SK-N-SH (cell line): Measurements from ENCODE around the gene DDC. TPM values are rescaled to one million over a fixed set of nuclear protein-coding genes. Genes with fewer than 3 reads are reported as not detected.
A peak's percentile ranks its signal among the peaks of the same experiment; 100 is the strongest.

Experiments used
- CTCF ChIA-PET: fragments of 300-600, 350-600 bp; formaldehyde crosslinking; extraction: SDS; loops from one replicate; lab custom pipeline; 2021; lab: Yijun Ruan, JAX
- POLR2A ChIA-PET: fragments of 350-600 bp; sonication (Branson Sonifier 250); formaldehyde crosslinking; extraction: SDS; loops from one replicate; lab custom pipeline; 2020; ENCODE audit warnings: antibody characterized with exemption, inconsistent platforms; lab: Yijun Ruan, JAX
- DNase-seq: peaks from one replicate; pipeline ENCODE4 v3.0.0; 2012
- H2AFZ ChIP-seq: fragments of 200-600 bp; sonication (generic); 2 replicates; pipeline ENCODE4 v1.8.1; 2016; ENCODE audit warnings: antibody characterized with exemption, mild to moderate bottlenecking, low read depth
- H3F3A ChIP-seq: fragments of 200-600 bp; sonication (generic); replicated peaks from 2 replicates; pipeline ENCODE3; 2016; ENCODE audit warnings: antibody characterized with exemption, mild to moderate bottlenecking; ENCODE audit not compliant: insufficient read depth
- H3K27ac ChIP-seq, 2 experiments: fragments of 200-500 bp in 1 of 2; fragments of 200-600 bp in 1 of 2; sonication (Bioruptor generic) in 1 of 2; sonication (generic), shearing (Covaris generic) in 1 of 2; 2 replicates each; pipeline versions ENCODE4 v1.5.1 to v1.6.1; 2014 to 2016; ENCODE audit warnings: low read depth in 2 of 2, inconsistent platforms in 1 of 2, low read length in 1 of 2, mild to moderate bottlenecking in 1 of 2, mixed read lengths in 1 of 2
- H3K27me3 ChIP-seq: fragments of 200-600 bp; sonication (generic), shearing (Covaris generic); 2 replicates; pipeline ENCODE4 v1.6.1; 2016; ENCODE audit warnings: mixed run types; ENCODE audit not compliant: insufficient read depth
- H3K36me3 ChIP-seq, 2 experiments: fragments of 200-500 bp in 1 of 2; fragments of 200-600 bp in 1 of 2; sonication (Bioruptor generic) in 1 of 2; sonication (generic) in 1 of 2; replicated peaks in 1 of 2; 2 replicates each; pipeline versions ENCODE3 to v1.5.1; 2014 to 2016; ENCODE audit warnings: low read length in 1 of 2, mild to moderate bottlenecking in 1 of 2; ENCODE audit not compliant: insufficient read depth in 2 of 2, control insufficient read depth in 1 of 2
- H3K4me1 ChIP-seq, 2 experiments: fragments of 200-500 bp in 1 of 2; fragments of 200-600 bp in 1 of 2; sonication (Bioruptor generic) in 1 of 2; sonication (generic), shearing (Covaris generic) in 1 of 2; 2 replicates each; pipeline versions ENCODE4 v1.5.1 to v1.6.1; 2014 to 2016; ENCODE audit warnings: low read depth in 1 of 2, low read length in 1 of 2, mixed run types in 1 of 2; ENCODE audit not compliant: insufficient read depth in 2 of 2, control insufficient read depth in 1 of 2
- H3K4me2 ChIP-seq: fragments of 200-600 bp; sonication (generic), shearing (Covaris generic); 2 replicates; pipeline ENCODE4 v1.6.1; 2017; ENCODE audit warnings: mixed run types
- H3K4me3 ChIP-seq, 2 experiments: fragments of 200-500 bp in 1 of 2; fragments of 200-600 bp in 1 of 2; sonication (Bioruptor generic) in 1 of 2; sonication (generic), shearing (Covaris generic) in 1 of 2; 2 replicates each; pipeline versions ENCODE4 v1.5.1 to v1.8.1; 2014 to 2016; ENCODE audit warnings: low read depth in 2 of 2, inconsistent platforms in 1 of 2, low read length in 1 of 2, mild to moderate bottlenecking in 1 of 2, mixed read lengths in 1 of 2, moderate library complexity in 1 of 2
- H3K79me2 ChIP-seq: fragments of 200-600 bp; sonication (generic); 2 replicates; pipeline ENCODE4 v1.8.1; 2017; ENCODE audit warnings: mild to moderate bottlenecking; ENCODE audit not compliant: insufficient read depth
- H3K9ac ChIP-seq: fragments of 200-600 bp; sonication (generic); 2 replicates; pipeline ENCODE4 v1.6.1; 2017; ENCODE audit warnings: mixed run types
- H3K9me2 ChIP-seq: fragments of 200-600 bp; sonication (generic); 2 replicates; pipeline ENCODE4 v1.6.1; 2017; ENCODE audit warnings: mixed run types
- H3K9me3 ChIP-seq: fragments of 200-600 bp; sonication (generic); 2 replicates; pipeline ENCODE4 v1.6.1; 2017; ENCODE audit warnings: mixed run types, mild to moderate bottlenecking, moderate library complexity
- H4K20me1 ChIP-seq: fragments of 200-600 bp; sonication (generic); 2 replicates; pipeline ENCODE4 v1.6.1; 2017; ENCODE audit warnings: mild to moderate bottlenecking, mixed run types; ENCODE audit not compliant: insufficient read depth
- CHD2 ChIP-seq: fragments of 150-350 bp; IDR thresholded peaks from 2 replicates; pipeline ENCODE4 v1.6.1; 2018; ENCODE audit warnings: low read length; ENCODE audit not compliant: partially characterized antibody
- CTCF ChIP-seq: fragments of 200-600 bp; sonication (generic); IDR thresholded peaks from 2 replicates; pipeline ENCODE4 v1.6.1; 2017; ENCODE audit warnings: antibody characterized with exemption, mild to moderate bottlenecking, moderate library complexity
- ELF1 ChIP-seq: IDR thresholded peaks from 2 replicates; pipeline ENCODE4 v1.4.0; 2012
- EP300 ChIP-seq, 2 experiments: IDR thresholded peaks; 2 replicates each; pipeline versions ENCODE4 v1.4.0 to v1.6.1; 2012; ENCODE audit warnings: borderline replicate concordance in 1 of 2, low read depth in 1 of 2, low read length in 1 of 2
- FOXJ3 ChIP-seq: sonication (generic); formaldehyde crosslinking; IDR thresholded peaks from 2 replicates; pipeline ENCODE4 v1.5.1; 2020; ENCODE audit warnings: mild to moderate bottlenecking, missing genetic modification reagents
- FOXM1 ChIP-seq: IDR thresholded peaks from 2 replicates; pipeline ENCODE4 v1.4.0; 2012; ENCODE audit warnings: low read depth, mild to moderate bottlenecking
- GATA2 ChIP-seq: sonication (generic); formaldehyde crosslinking; IDR thresholded peaks from 2 replicates; pipeline ENCODE4 v1.5.0; 2020; ENCODE audit warnings: mild to moderate bottlenecking, missing genetic modification reagents
- JUND ChIP-seq: IDR thresholded peaks from 2 replicates; pipeline ENCODE4 v1.4.0; 2012
- MXI1 ChIP-seq: IDR thresholded peaks from 2 replicates; pipeline ENCODE4 v1.6.1; 2012; ENCODE audit warnings: mild to moderate bottlenecking, low read depth, low read length, improper control_type of control experiment
- NRF1 ChIP-seq: IDR thresholded peaks from 2 replicates; pipeline ENCODE4 v1.6.1; 2012; ENCODE audit warnings: low read depth, mild to moderate bottlenecking, low read length
- PBX3 ChIP-seq: IDR thresholded peaks from 2 replicates; pipeline ENCODE4; 2012
- RAD21 ChIP-seq: IDR thresholded peaks from 2 replicates; pipeline ENCODE4 v1.6.1; 2012; ENCODE audit warnings: mild to moderate bottlenecking, low read length
- RCOR1 ChIP-seq: fragments of 150-350 bp; IDR thresholded peaks from 2 replicates; pipeline ENCODE4 v1.6.1; 2017; ENCODE audit warnings: antibody characterized with exemption, low read length
- WGBS: methylation state at CpG from one replicate; pipeline ENCODE4 v1.1.6; 2017; ENCODE audit warnings: low lambda C conversion rate; 5-methylcytosine and 5-hydroxymethylcytosine counted together
- polyA plus RNA-seq, 3 experiments: library from polyadenylated mRNA; depleted of rRNA; stranded (reverse); fragments of >200 nt; gene quantifications; 2 replicates each; pipeline ENCODE4 v1.2.3, GENCODE V29; 2012

Gene DDC
- polyA plus RNA-seq, 1 of the 3 experiments (the other 2 are of a cell fraction): 1.8 TPM

GRCh38 chr7:50505553-50506210, 59.5 kb downstream of the DDC start (continued):
- TF ChIP-seq PBX3: no peak
- TF ChIP-seq NRF1: no peak
- no peak for TF ChIP-seq FOXM1

- no peak overlapping the region for H3K9ac ChIP-seq
- no peaks in the 10 kb centered on the region for H3K79me2 ChIP-seq
- TF ChIP-seq JUND (no peak), CTCF (no peak), RAD21 (peak; percentile 30; the same call in 1 of the 2 replicates), FOXJ3 (CRISPR knock-in tag) (peak; percentile 94), EP300 (IDR thresholded peaks at IDR 0.05; ENCODE audit: borderline replicate concordance in 1 of 2, low read depth in 1 of 2, low read length in 1 of 2) (peak in 1 of 2 experiments; percentile 90; a peak in 2 of 4 replicates), GATA2 (CRISPR knock-in tag) (peak; percentile 74), RCOR1 (peak; percentile 77), MXI1 (peak; percentile 58; the same call in 1 of the 2 replicates), ELF1 (no peak), CHD2 (peak; percentile 36)
- H3F3A ChIP-seq: no peaks in the 10 kb centered on the region
- POLR2A ChIA-PET: interaction anchor here (0.6 to 4.9 kb wide), 7 partner anchors 8 to 56 kb away, joined by 3 to 26 read pairs (median 6); no protein-coding TSS in a partner anchor
- H3K36me3 ChIP-seq: peaks cover 0 to 8% of the 10 kb centered on the region in 2 experiments
- peaks cover 0 to 82% of the 10 kb centered on the region in 2 experiments; a peak in 2 of 4 replicates for H3K4me1 ChIP-seq
- no peaks in the 10 kb centered on the region for H3K9me3 ChIP-seq
- H3K9me2 ChIP-seq: no peaks in the 10 kb centered on the region
- CTCF ChIA-PET: interaction anchor here (0.6 to 6.1 kb wide), 10 partner anchors 10 to 300 kb away, joined by 3 to 51 read pairs (median 5); no protein-coding TSS in a partner anchor
- peak overlapping the region in 1 of 2 experiments; percentile 98; a peak in 2 of 4 replicates for H3K27ac ChIP-seq
- H3K27me3 ChIP-seq: peaks cover 15% of the 10 kb centered on the region; the same call in 1 of the 2 replicates
- WGBS: 61% methylated on average over 12 of the region's 12 CpGs
- no peaks in the 10 kb centered on the region for H4K20me1 ChIP-seq
- DNase-seq: peak; percentile 33
- H2AFZ ChIP-seq: no peak overlapping the region
- H3K4me2 ChIP-seq: no peak overlapping the region
- no peak overlapping the region for H3K4me3 ChIP-seq
Observed at GRCh38 chr7:50504646-50505546, 60.3 kb downstream of the DDC start.
